Heart left ventricle (tissue), 13 donors: Measurements from ENCODE around the gene FHL5.

Source experiments
- POLR2A ChIP-seq, 2 donors: fragments of 450-650 bp; IDR thresholded peaks; one replicate each; pipeline ENCODE4 v1.6.1; 2017; ENCODE audit warnings: antibody characterized with exemption in 2 of 2, mild to moderate bottlenecking in 2 of 2, moderate library complexity in 2 of 2
- TF ChIP-seq, protein P1 (sequence below), 12 donors: fragments of 200-600 bp; sonication (generic) in 4 of 12; IDR thresholded peaks; one replicate each; pipeline versions ENCODE4 v1.5.0 to v1.8.0; 2018 to 2022; ENCODE audit warnings: antibody characterized with exemption in 12 of 12, mild to moderate bottlenecking in 5 of 12
- donor health status: ischemic (EF 13 %, LVEDD 7.1; RV severe dilation, severe dysfunction).
- donor health status: DM: no; HTN: yes; CAD: no.
- donor health status: DM: no; HTN: no; CAD: no.
- donor health status: ischemic (EF 25% LVEDD 6.9; RV normal size, moderate dysfunction).
- donor health status: ischemic (EF 25% LVEDD 5.7; RV mildly dilated, moderate dysfunction).
- donor health status: ischemic (EF 35%, LVEDD 5.7; RV mildly dilated, moderate dysfunction).
- donor health status: nonischemic (EF 11% LVEDD 7.7; RV severe dilation, severe dysfunction).
- donor health status: DM: yes; HTN: yes; CAD: no.
- donor health status: PGD.
- donor health status: ischemic (EF 29% LVEDD 5.4; RV normal size, mild dysfunction).
- donor health status: nonischemic (EF 23%, LVEDD 6.1; RV moderate dilation, normal function).

DNA sequence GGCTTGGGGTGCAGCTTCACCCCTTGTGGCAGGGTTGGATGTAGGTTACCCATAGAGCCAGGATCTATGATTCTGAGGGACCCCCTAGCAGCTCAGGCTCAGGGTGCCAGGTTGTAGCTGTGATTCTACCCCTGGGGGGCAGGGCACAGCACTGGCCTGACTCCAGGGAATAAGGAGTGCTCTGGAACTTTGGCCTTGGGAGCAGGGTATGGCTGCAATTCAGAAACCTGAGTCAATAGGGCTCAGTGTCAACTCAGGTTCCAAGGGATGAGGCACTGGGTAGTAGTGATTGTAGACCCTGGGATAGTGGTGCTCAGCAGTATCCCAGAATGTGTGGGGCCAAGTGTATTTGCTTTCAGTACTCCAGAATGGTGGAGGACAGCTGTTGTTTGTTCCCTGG is 8.6 kb downstream of the FHL5 start:
- TF ChIP-seq, protein P1, sequence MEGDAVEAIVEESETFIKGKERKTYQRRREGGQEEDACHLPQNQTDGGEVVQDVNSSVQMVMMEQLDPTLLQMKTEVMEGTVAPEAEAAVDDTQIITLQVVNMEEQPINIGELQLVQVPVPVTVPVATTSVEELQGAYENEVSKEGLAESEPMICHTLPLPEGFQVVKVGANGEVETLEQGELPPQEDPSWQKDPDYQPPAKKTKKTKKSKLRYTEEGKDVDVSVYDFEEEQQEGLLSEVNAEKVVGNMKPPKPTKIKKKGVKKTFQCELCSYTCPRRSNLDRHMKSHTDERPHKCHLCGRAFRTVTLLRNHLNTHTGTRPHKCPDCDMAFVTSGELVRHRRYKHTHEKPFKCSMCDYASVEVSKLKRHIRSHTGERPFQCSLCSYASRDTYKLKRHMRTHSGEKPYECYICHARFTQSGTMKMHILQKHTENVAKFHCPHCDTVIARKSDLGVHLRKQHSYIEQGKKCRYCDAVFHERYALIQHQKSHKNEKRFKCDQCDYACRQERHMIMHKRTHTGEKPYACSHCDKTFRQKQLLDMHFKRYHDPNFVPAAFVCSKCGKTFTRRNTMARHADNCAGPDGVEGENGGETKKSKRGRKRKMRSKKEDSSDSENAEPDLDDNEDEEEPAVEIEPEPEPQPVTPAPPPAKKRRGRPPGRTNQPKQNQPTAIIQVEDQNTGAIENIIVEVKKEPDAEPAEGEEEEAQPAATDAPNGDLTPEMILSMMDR (IDR thresholded peaks at IDR 0.05): no peak
- TF ChIP-seq POLR2A (IDR thresholded peaks at IDR 0.05): no peak
